Activated T-cell treated with anti-CD3 and anti-CD28 coated beads, Interleukin-2, amount 50 U/mL, for 4 hours (primary cell): ENCODE results near the gene ECI1. TPM values are rescaled to one million over a fixed set of nuclear protein-coding genes. Genes with fewer than 3 reads are reported as not detected.

Experiments used
- ATAC-seq, 2 donors: fragments of 200-7000 bp; cut with Tn5 transposase; one replicate each; pipeline ENCODE4 v1.10.0; 2021
- DNase-seq: peaks from one replicate; pipeline ENCODE4 v3.0.0-alpha.2; 2020
- H3K27me3 Mint-ChIP-seq: one replicate; pipeline ENCODE4 v1.8.0; 2021; ENCODE audit warnings: low read depth, mixed read lengths
- H3K36me3 Mint-ChIP-seq: one replicate; pipeline ENCODE4 v1.8.0; 2022; ENCODE audit warnings: mixed read lengths; ENCODE audit not compliant: insufficient read depth
- H3K4me1 Mint-ChIP-seq: one replicate; pipeline ENCODE4 v1.8.0; 2021; ENCODE audit warnings: low read depth, mixed read lengths
- H3K4me3 Mint-ChIP-seq: one replicate; pipeline ENCODE4 v1.8.0; 2021; ENCODE audit warnings: mild to moderate bottlenecking, moderate library complexity, mixed read lengths
- H3K9me3 Mint-ChIP-seq: one replicate; pipeline ENCODE4 v1.8.0; 2021; ENCODE audit warnings: mixed read lengths
- total RNA-seq, 3 donors: library from RNA; stranded (reverse); gene quantifications; one replicate each; pipeline ENCODE4 v1.2.1, GENCODE V29; 2021

Gene ECI1
- total RNA-seq, 3 donors from 2014 or later: 21.6 to 23.8 (median 22.5) TPM

DNA sequence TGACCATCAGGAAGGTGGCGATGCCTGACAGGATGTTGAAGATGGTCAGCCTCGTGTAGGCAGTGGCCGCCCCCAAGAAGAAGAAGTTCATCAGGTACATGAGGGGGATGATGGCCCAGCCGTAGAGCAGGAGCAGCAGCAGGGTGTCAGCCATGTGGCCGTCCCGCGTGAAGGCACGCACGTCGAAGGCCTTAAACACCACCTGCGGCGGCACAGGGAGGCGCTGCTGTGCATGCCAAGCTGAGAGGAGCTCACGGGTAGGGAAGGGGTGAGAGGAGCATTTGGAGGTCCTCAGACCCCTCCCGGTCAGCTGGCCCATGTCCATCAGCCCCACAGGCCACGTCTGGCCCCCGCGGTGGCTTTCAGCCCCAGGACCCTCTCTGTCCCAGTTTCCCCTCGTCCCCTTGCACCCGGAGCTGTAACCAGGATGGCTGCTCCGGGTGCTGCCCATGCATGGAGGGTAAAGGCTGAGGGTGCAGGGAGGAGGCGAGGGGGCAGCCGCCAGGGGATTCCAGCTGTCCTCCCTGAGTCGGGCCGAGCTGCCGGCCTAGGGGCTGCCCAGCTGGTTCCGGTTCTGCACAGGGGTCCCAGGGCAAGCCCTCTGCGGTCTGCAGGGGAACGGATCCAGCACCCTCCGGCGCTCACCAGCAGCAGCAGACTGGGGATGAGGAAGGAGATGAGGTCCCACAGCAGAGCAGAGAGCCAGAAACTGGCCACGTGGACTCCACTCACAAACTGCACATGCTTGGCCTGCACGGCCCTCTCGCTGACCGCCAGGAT lies 33.6 kb upstream of the ECI1 start:
- Mint-ChIP-seq H3K9me3 (no peaks in the 10 kb centered on the region), H3K4me1 (no peaks in the 10 kb centered on the region), H3K27me3 (no peaks in the 10 kb centered on the region), H3K36me3 (peaks cover 3% of the 10 kb centered on the region), H3K4me3 (no peak overlapping the region)
- DNase-seq: no peak
- ATAC-seq: no peak

DNA sequence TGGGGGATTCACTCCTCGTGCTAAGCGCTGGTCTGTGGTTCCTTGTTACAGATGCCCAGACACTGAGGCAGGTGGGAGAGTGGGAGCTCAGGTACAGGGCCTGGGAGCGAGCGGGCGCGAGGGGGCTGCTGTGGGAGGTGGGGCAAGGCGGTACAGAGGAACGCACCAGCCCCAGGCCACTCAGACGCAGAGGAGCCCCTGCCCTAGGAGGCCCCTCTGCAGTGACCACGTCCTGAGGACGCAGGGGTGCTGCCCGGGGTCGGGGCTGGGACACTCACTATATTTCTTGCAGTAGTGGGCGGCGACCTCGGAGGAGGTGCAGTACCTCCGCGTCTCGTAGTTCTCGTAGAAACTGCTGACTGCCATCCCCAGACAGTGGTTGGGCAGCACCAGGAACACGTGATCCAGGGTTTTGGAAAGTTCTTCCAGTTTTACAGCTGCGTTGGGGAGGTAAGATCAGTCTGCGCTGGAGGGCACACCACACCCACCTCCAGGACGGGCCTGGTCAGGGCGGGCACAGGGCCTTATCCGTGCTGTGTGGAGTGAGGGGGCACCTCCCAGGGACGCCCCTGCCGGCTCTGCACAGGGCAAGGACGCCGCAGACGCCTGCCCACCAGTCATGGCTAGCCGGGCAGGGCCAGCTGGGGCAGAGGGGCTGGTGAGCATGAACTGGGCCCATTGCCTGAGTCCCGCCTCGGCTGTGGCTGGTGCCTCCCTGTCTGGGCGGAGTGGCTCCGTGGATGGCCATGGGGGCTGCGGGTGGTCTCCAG lies 32.8 kb upstream of the ECI1 start:
- Mint-ChIP-seq H3K4me3 (no peak overlapping the region), H3K36me3 (peaks cover 3% of the 10 kb centered on the region), H3K4me1 (no peaks in the 10 kb centered on the region), H3K27me3 (no peaks in the 10 kb centered on the region), H3K9me3 (no peaks in the 10 kb centered on the region)
- no peak for DNase-seq
- ATAC-seq: no peak

DNA sequence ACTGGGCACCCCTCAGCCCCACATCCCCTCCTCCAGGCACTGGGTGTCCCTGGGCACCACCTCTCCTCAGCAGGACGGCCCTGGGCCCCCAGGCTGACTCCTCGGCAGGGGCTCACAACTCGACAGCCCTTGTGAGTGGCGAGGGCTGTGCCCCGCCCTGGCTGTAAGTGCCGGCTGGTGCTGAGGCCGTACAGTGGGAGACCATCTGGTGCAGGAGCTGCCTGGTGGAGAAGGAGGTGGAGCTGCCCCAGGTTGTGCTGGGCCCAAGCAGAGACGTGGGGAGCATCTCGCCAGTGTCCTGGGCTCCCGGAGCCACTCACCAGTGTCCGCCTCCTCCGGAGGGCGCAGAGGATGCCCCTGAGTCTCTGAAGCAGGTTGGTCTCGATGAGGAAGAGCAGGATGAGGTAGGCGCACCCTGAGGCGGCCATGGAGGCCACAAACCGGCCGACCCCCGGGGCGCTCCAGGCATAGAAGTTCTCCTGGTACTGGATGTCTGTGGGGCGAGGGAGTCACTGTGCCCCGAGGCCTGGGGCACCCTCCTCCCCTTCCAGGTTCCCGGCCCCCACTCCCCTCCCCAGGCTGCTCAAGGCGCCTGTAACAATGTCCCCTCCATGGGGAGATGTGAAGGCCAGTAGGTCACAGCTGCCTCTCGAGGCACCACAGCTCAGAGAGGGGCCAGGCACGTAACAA lies 31.6 kb upstream of the ECI1 start:
- Mint-ChIP-seq H3K4me1 (no peaks in the 10 kb centered on the region), H3K36me3 (peaks cover 3% of the 10 kb centered on the region), H3K4me3 (no peak overlapping the region), H3K9me3 (no peaks in the 10 kb centered on the region), H3K27me3 (no peaks in the 10 kb centered on the region)
- ATAC-seq (no peak), DNase-seq (no peak)

DNA sequence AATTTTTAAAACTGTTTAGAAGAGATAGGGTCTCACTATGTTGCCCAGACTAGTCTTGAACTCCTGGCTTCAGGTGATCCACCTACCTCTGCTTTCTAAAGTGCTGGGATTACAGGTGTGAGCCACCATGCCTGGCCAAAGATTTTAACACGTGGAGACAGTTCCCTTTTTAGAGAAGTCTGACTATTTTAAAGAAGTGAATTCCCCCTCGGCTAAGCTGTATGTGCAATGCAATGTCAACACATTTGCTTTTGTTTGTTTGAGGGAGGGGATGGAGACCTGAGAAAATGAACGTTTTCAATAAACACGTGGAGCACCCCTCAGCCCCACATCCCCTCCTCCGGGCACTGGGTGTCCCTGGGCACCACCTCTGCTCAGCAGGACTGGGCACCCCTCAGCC lies 30.9 kb upstream of the ECI1 start:
- DNase-seq (no peak), ATAC-seq (no peak)
- Mint-ChIP-seq H3K4me3 (no peak overlapping the region), H3K27me3 (no peaks in the 10 kb centered on the region), H3K4me1 (no peaks in the 10 kb centered on the region), H3K9me3 (no peaks in the 10 kb centered on the region), H3K36me3 (peaks cover 3% of the 10 kb centered on the region)

DNA sequence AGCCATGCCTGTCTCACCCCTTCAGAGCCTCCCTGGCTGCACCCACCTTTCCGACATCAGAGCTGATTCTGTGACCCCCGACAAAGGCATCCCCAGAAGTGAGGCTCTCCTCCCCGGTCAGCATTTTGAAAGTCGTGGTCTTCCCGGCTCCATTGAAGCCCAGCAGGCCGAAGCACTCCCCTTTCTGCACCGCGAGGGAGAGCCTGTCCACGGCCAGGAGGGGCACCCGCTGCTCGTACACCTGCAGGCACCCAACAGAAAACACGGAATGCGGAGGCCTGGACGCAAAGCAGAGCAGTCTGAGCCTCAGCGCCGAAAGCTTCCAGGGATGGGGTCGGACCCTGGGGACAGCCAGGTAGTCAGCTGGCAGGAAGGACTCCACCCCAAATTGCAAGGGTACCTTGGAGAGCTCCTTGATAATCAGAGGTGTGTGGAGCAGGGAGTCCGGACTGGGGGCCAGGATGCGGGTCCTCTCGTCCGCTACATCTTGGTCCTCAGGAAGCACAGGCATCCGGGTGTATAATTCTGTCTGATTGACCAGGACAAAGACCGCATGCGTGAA lies 29.7 kb upstream of the ECI1 start:
- no peak for DNase-seq
- H3K4me3 Mint-ChIP-seq: no peak overlapping the region
- no peaks in the 10 kb centered on the region for H3K4me1 Mint-ChIP-seq

DNA sequence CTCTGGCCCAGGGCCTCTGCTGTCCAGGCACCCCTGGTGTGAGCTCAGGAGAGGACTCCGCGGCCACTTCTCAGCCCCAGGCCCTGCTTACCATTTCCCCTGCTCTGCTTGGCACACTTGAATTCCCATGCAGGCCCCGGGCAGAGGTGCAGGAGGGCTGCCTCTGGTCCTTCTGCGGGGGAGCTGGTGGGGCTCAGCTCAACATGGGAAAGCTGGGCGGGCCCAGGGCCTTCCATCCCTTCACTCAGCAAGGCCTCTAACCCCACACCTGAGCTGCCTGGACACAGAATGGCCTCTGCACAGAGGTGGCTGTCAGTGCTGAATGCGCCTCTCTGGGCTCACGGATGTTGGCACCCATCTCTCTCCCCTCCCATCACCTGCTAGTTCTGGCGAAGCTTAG lies 29.1 kb upstream of the ECI1 start:
- no peak overlapping the region for H3K4me3 Mint-ChIP-seq
- H3K4me1 Mint-ChIP-seq: no peaks in the 10 kb centered on the region
- no peaks in the 10 kb centered on the region for H3K9me3 Mint-ChIP-seq
- H3K27me3 Mint-ChIP-seq: no peaks in the 10 kb centered on the region
- DNase-seq: no peak
- peaks cover 3% of the 10 kb centered on the region for H3K36me3 Mint-ChIP-seq
- ATAC-seq: no peak

More for the DNA sequence above, 29.7 kb upstream of the ECI1 start:
- H3K36me3 Mint-ChIP-seq: peaks cover 3% of the 10 kb centered on the region
- ATAC-seq: no peak
- no peaks in the 10 kb centered on the region for H3K27me3 Mint-ChIP-seq
- no peaks in the 10 kb centered on the region for H3K9me3 Mint-ChIP-seq

DNA sequence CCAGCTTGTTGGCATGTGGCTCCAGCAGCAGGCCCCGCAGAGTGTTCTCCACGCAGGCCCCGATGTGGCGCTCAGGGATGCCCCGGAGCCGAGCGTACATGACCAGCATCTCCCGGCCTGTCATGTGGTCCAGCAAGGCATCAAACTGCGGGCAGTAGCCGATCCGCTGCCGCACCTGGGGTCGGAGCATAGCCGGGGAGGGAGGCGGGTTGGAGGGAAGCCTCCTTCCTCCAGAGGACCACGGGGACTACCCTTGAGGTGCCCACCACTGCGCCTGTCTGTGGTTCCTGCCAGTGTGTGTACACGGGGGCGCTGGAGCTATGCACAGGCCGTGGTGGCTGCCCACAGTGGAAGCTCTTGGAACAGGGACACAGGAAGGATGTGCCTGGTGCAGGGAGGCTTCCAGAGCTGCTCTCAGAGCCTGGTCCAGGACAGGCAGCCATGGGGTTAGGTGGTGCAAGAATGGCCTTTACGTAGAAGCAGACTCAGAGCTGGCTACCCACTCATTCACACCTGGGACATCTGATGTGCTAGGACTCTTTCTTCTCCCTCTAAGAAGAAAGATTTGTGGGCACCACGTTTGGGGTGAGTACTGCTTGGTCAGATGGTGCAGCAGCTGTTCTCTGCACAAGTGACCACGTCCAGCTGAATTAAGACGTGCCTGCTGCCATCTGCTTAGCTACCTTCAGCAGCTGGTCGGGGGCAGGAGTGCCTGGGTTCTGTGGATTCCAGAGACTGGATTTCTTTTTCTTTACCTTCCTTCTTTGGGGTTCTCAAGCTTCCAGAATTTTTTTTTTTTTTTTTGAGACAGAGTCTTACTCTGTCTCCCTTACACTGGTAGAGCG lies 27.8 kb upstream of the ECI1 start:
- H3K36me3 Mint-ChIP-seq: peaks cover 3% of the 10 kb centered on the region
- ATAC-seq: no peak
- no peak for DNase-seq
- H3K4me3 Mint-ChIP-seq: no peak overlapping the region
- H3K27me3 Mint-ChIP-seq: no peaks in the 10 kb centered on the region
- no peaks in the 10 kb centered on the region for H3K9me3 Mint-ChIP-seq
- H3K4me1 Mint-ChIP-seq: no peaks in the 10 kb centered on the region

DNA sequence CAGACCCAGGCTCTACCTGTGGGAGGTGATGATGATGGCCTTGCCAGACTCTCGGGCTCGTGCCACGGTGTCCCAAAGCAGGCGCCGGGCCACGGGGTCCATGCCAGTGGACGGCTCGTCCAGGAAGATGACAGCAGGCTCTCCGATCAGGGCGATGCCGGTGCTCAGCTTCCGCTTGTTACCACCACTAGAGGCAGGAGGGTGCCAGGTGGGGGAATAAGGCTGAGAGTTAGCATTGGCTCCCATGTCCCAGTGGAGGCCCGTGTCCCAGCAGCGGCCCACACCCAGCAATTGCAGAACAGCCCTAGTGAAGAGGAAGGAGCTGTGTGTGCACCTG lies 26.9 kb upstream of the ECI1 start:
- Mint-ChIP-seq H3K9me3 (no peaks in the 10 kb centered on the region), H3K27me3 (no peaks in the 10 kb centered on the region), H3K4me1 (no peaks in the 10 kb centered on the region)

DNA sequence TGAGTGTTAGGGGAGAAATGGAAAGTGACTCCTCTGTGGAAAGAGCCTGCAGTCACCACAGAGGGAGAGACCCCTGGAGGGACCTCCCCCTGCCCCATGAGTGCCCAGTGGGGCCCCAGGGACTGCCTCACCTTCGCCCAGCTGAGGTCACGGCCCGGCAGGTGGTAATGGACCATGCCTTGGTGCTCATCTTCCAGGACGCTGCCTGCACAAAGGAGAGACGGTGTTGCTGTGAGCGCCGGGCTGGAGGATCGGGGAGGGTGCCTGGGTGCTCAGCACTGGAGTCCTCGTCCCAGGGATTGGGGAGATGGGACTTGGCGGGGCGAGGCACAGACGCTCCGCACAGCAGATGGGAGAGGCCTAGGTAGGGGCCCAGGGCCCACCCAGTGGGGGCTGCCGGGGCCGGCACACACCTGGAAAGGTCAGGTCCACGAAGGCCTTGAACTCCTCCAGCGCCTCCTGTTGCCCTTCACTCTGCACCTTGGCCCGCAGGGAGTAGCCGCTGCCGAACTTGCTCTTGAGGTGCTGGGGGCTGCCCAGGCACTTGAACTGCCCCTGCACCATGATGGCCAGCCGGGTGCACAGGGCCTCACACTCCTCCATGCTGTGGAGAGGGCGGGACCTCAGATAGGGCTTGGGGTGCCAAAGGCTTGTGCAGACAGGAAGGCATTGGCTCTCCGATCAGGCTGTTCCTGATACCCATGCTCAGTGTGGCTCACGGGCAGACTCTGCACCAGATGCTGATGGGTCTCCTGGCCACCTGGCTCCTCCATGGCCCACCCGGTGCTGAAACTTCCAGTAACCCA lies 26.3 kb upstream of the ECI1 start:
- no peaks in the 10 kb centered on the region for H3K4me1 Mint-ChIP-seq
- DNase-seq (no peak), ATAC-seq (no peak)

More for the DNA sequence above, 26.9 kb upstream of the ECI1 start:
- Mint-ChIP-seq H3K4me3 (no peak overlapping the region), H3K36me3 (no peaks in the 10 kb centered on the region)
- DNase-seq: no peak
- no peak for ATAC-seq

DNA sequence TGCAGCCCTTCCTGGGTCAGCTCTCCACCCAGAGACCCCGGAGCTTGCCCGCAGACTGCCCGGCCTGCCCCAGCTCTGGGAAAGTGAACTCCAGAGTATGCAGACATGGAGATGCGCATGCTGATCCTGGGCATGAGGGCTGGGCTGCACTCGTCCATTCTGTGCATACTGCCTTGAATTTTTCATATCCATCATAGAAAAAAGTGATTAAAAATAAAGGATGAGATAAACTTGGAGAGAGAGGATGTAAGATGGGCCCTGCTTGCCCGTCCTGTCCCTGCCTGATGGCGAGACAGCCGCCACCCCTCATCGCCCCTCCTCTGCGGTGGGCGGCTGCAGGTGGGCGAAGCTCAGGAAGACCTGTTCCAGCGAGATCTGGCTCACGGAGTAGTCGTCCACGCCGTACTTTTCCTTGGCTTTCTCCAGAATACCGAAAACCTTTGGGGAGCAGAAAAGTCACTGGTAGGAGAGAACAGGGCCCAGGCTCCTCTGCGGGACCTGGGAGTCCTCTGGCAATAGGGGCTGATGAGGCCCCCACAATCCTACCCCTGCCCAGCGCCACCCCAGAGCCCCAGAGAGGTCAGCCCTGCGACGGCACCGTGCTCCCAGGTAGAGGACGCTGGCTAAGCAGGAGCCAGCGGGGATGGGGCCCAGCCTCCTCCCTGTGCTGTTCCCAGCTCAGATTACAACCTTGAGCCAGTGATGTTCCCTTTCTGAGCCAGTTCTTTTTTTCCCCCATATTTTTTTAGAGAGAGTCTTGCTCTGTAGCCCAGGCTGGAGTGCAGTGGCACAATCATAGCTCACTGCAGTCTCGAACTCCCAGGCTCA lies 25.2 kb upstream of the ECI1 start:
- no peak for DNase-seq
- no peak overlapping the region for H3K4me3 Mint-ChIP-seq

More for the DNA sequence above, 26.3 kb upstream of the ECI1 start:
- Mint-ChIP-seq H3K36me3 (no peaks in the 10 kb centered on the region), H3K9me3 (no peaks in the 10 kb centered on the region), H3K4me3 (no peak overlapping the region), H3K27me3 (no peaks in the 10 kb centered on the region)

DNA sequence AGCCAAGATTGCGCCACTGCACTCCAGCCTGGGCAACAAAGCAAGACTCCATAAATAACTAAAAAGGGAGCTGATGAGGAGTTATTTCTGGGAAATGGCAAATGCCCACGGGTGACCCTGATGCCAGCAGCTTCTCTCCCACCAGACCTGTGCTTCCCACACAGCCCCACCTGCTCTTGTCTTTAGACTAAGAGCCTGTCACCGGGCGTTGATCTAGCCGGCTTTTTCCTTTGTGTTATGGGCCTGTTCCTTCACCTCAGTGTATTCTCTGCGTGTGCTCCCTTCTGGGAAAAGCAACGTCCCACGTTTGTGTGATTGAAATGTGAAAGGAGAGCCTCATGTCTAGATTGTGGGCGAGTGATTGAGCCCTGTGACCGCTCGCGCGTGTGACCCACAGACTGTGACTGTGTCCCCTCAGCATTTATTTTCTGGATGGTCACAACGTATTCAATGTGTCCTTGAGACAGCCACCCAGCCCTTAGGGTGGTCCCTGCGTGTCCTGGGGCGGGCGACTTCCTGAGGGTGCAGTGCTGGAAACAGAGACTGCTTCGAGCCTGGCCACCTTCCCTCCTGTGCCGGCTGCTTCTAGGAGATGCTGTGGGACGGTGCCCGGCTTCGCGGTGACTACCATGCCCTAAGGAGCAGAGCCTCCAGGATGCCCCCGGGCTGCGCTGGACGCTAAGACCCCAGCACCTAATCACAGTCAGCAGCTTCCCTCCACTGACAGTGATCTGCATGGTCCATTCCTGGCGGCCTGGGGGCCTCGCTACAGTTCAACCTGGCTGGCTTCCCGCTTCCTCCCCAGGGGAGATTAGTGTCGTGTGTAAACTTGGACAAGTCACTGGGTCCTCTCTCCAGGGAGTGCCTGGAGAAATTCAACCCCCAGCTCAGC lies 24.3 kb upstream of the ECI1 start:
- Mint-ChIP-seq H3K27me3 (no peaks in the 10 kb centered on the region), H3K36me3 (no peaks in the 10 kb centered on the region), H3K9me3 (no peaks in the 10 kb centered on the region), H3K4me1 (no peaks in the 10 kb centered on the region), H3K4me3 (no peak overlapping the region)
- no peak for DNase-seq
- no peak for ATAC-seq

More for the DNA sequence above, 25.2 kb upstream of the ECI1 start:
- Mint-ChIP-seq H3K9me3 (no peaks in the 10 kb centered on the region), H3K4me1 (no peaks in the 10 kb centered on the region), H3K36me3 (no peaks in the 10 kb centered on the region), H3K27me3 (no peaks in the 10 kb centered on the region)
- ATAC-seq: no peak

DNA sequence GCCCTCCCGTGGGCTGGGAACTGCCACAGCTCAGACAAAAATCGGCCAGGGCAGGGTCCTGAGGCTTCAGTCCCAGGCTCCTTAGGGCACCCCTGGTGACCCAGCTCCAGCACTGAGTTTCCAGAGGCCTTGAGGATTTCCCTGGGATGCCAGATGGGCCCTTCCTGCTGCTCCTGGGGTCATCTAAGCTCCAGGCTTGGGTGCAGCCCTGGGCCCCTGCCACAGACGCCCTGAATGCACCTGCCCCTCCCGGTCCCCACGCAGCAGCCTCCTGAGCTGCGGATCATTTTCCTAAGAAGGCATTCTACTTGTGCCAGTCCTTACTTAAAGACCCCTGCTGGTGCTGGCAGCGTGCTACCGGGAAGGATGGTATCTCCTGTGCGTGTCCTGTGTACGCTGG lies 22.5 kb upstream of the ECI1 start:
- DNase-seq (no peak), ATAC-seq (no peak)
- H3K4me1 Mint-ChIP-seq: peaks cover 10% of the 10 kb centered on the region
- H3K4me3 Mint-ChIP-seq: no peak overlapping the region
- H3K27me3 Mint-ChIP-seq: no peaks in the 10 kb centered on the region
- H3K36me3 Mint-ChIP-seq: no peaks in the 10 kb centered on the region
- H3K9me3 Mint-ChIP-seq: no peaks in the 10 kb centered on the region
